GM18951 (cell line): Measurements from ENCODE around the gene FHDC1.

Source experiments
- POLR2A ChIP-seq: IDR thresholded peaks from 4 replicates; pipeline ENCODE4 v1.6.1; 2011; ENCODE audit warnings: mild to moderate bottlenecking; ENCODE audit not compliant: insufficient read length, insufficient read depth; ENCODE audit errors: extremely low read depth
- in situ Hi-C: fragments of 300-500 bp; cut with MboI; formaldehyde crosslinking; loops from one replicate; pipeline ENCODE4 v1.12.0; 2022; ENCODE audit warnings: low sequenced_read_pairs, mixed read lengths, inconsistent platforms; ENCODE audit not compliant: unreplicated experiment

The FHDC1 gene

DNA sequence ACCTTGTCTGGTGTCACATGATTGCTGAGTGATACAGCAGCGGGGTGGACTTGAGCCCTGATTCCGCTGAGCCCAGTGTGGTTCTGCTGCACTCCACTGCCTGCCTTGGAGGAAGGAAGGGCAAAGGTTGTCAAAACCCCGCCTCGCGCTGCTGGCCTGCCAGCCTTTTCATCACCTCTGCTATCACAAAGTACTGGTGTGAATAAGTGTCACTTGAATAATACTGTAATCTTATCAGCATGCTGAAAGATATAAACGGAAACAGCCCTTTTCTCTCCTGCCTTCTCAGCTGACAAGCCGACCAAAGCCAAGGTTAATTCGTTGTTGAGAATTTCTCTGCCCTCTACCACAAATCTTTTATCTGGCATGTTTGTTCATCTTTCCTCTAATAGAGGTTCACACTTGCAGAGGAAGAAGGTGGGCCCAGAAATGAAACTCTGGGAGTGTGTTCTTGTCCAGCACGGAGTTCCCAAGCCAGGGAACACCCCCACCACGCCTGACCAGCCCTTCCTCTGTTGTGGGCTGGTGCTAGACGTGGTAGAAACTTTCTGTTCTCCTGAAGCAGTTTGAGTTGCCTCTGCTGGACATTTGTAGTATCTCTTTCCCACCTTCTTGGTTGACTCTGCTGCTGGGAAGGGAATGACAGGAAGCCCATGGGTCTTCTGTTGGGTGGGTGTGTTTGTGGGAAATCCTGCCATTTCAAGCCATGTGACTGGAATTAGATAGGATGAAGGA lies 21.5 kb downstream of the FHDC1 start:
- TF ChIP-seq POLR2A, result no peak
- in situ Hi-C loops, result no loop called here

DNA sequence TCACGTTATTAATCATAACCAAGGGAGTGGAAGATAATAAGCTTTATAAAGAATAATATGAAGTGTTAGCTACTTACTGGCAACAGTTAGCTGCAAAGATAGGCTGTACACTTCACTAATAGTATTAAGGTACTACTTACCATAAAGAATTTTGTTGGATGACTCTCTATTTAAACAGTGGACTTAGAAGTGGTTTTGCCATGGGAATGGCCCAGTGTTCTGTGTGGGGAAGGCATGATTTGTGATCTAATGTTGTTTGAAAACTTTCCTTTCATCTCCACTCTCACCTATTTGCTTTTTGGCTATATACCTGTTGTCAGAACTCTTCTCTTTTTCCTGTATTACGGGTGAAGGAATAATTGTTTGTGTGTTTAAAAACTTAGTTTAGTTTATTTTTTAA lies 23.0 kb downstream of the FHDC1 start:
- in situ Hi-C loops, result no loop called here
- TF ChIP-seq POLR2A, result no peak

DNA sequence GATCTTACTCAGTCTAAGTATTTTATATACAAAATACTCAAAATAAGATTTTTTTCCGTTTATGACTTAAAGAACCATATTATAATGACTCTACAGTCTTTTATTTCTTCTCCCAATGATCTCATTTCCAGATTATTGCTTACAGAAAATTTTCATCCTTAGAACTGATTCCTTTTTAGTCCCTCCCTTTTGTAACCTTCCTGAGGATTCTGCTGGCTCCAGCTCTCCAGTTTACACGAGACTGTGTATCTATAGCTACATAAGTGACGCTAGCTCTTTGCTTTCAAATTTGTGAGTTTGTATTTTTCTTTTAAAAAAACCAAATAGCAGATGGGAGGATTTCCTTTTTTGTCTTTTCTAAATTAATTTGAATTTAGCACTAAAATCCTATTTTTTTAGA lies 24.0 kb downstream of the FHDC1 start:
- in situ Hi-C loops, result no loop called here

DNA sequence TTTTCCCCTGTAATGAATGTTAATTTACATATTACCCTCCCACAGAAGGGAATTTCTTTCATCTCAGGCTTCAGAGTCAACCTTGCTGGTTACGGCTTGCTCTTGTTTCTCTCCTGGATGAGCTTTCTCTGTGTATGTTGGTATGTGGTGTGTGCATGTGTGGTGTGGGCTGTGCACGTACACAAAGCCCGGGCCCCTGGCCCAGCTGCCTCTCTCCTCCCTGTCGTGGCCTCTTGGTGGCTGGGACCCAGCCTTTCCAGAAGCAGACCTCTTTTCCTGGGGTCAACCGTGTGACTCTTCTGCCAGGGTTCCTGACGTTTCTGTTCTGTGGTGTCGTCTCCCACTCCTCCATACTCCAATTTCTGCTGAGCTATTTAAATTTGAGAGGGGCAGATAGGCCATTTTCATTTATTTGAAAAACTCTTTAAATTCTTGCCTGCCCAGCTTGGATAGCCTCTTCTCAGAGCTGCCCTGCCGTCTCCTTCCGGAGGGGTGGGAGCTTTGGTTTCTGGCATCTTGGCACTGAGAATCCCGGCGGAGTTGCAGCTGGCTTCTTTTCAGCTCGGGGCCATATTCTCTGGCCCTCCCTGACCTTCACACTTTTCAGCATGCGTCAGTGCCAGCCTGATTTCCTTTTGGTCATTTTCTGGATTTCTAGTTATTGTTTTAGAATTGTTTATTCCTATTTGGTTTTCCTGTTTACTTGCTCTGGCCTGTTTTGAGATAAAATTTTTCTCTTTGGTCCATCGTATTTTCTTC lies 25.1 kb downstream of the FHDC1 start:
- in situ Hi-C loops, result no loop called here
- no peak for TF ChIP-seq POLR2A

More for the DNA sequence above, 24.0 kb downstream of the FHDC1 start:
- TF ChIP-seq POLR2A, result no peak

DNA sequence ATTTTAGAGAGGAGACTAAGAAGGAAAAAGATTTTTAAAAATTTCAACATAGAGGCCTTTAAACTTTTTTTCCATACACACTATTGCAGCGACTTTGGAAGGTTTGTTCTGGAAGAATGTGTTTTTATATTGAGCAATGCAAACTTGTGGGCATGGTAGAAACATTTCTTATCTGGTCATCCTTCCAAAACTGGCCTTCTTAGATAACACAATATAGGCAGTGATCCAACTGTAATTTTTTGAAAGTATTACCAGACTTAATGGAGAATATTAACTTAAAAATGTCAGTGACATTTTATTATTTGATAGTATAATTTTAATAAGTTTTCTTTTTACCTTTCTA lies 25.6 kb downstream of the FHDC1 start:
- no peak for TF ChIP-seq POLR2A
- in situ Hi-C loops, result no loop called here

DNA sequence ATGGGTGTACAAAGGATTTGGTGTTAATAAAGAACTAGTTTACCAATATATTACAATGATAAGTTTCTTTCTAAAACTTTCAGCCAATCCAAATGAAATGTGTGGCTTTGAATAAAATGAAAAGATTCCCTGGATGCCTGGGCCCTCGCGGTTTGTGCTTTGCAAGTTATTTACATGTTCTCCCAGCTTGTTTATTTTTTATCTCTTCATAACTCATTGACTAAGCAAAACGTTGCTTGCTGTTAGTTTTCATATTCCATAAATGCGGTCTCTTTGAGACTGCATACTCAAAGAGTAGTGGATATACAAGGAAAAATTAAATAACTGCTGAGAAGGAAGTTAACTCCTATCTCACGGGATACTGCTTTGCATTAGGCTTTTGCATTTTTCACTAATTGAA lies 26.0 kb downstream of the FHDC1 start:
- in situ Hi-C loops, result no loop called here
- TF ChIP-seq POLR2A, result no peak

DNA sequence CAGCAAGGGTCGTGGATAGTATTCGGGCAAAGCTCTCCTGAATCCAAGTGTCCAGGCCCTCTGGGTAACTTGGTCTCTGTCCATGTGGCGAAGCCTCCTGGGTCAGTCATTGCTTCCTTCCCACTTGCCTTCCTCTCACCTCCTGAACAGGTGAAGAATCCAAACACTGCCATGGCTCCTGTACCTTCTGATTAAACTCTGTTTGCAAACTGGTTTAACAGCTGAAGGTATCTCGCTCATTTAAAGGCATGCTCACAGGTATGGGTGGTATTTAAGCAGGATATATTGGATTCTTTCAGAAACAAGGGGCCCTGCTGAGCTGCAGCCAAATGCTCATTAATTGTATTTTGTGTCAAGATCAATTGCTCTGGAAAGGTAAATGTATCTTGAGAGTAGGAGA lies 28.2 kb downstream of the FHDC1 start:
- in situ Hi-C loops, result no loop called here
- no peak for TF ChIP-seq POLR2A

DNA sequence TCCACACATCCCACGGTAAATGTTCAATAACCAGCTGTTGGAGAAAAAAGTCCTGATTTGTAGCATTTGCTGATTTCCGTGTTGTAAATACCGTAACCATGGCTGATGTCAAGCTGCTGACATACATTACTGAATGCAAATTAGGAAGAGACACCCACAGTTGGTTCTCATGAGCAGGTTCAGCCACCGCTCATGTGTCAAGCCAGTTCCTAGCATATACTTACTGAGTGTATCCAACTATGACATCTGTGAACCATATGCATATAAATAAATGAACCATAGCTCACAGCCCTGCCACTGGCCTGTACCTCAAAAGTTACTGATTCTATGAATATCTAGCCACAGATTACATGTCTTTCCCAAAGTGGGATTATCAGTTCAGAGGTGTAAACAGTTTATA lies 29.5 kb downstream of the FHDC1 start:
- in situ Hi-C loops, result no loop called here
- no peak for TF ChIP-seq POLR2A

DNA sequence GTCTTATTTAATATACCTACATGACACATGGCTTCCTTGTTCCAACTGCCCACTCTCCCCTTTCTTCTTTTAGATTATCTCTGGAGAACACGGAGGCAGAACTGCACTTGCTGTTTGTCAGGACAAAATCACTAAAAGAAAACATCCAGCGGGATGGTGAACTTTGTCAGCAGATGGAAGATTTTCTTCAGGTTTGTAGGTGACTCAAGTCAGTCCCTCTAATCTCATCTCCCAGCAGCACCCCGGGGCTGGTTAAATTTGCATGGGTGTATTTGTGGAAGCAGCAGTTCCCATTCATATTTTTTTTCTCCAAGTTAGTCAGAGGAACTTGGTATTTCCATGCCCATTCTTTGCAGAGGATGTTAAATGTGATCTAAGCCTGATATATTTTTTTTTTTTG lies 31.8 kb downstream of the FHDC1 start:
- no peak for TF ChIP-seq POLR2A

DNA sequence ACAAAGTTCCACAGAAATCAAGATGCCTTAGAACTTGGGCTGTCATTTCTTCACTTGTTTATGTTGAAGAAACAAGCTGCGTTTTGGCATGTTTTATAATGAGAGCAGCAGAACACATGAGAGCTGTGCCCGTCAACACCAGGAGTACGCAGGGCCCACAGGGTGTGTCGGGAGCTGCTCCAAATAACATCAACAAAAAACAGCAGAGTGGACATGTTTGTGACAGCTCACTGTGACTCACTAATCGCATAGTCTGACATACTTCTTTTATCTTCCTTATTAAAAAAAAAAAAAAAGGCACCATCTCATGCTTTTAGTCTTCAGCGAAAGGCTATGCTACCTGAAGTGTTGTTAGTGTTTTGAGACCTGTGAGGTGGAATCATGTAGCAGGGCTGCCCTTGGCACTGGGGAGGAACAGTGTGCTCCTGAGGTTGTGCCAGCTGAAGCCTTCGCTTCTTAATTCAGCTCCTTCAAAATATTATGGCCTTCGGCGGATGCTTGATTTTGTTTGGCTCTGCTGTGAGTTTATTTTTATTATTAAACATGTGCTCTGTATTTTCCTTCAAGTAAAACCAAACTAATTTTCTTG lies 32.8 kb downstream of the FHDC1 start:
- TF ChIP-seq POLR2A, result no peak
- in situ Hi-C loops, result no loop called here

More for the DNA sequence above, 31.8 kb downstream of the FHDC1 start:
- in situ Hi-C loops, result no loop called here

DNA sequence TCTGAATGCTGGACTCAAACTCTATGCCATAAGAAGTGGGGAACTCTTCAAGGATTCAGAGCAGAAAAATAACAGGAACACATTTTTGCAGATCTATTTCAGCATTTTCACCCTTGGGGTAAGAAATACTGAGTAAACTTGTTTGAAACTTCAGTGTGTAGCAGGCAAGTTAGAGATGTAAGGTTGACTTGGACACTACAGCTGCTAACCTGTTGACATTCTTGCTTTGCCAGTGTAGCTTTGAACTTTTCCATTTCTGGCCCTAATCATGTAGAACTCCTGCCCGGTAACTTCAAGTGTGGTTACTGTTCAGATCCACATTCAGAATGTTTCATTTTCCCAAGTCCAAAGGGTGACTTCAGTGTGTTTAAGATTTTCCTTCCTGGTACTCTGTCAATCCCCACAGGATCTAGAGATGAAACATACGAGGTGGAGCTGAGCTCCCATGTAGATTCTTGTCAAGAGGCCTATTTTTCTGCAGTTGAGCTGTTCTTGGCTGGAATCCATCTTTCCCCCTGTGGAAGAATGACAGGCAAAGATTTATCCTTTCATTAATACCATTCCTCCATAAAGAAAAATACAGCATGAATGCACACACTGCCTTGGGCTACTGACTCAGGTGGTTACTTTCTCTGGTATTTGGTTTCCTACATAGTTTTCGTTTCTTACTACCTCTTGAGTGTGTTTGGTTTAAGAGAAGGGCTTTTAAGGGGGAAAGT lies 34.1 kb downstream of the FHDC1 start:
- in situ Hi-C loops, result no loop called here
- TF ChIP-seq POLR2A, result no peak

DNA sequence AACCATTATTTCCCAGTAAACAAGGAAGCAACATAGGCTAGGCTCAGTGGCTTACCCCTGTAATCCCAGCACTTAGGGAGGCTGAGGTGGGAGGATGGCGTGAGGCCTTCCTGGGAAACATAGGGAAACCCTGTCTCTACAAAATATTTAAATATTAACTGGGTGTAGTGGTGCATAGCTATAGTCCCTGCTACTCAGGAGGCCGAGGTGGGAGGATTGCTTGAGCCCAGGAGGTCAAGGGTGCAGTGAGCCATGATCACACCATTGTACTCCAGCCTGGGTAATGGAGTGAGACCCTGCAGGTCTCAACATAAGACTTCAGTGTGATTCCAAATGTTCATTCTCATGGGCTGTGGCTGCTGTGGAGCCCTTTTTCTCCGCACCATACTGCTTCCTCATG lies 34.9 kb downstream of the FHDC1 start:
- TF ChIP-seq POLR2A, result no peak
- in situ Hi-C loops, result no loop called here
